Astrocyte (in vitro differentiated cells and primary cell): ENCODE results near the gene PDE3A. TPM values are rescaled to one million over a fixed set of nuclear protein-coding genes. Genes with fewer than 3 reads are reported as not detected.

ENCODE experiments used
- DNase-seq: peaks from one replicate; pipeline ENCODE4 v3.0.0-alpha.2; 2010; ENCODE audit warnings: low read depth
- FAIRE-seq: peaks from 2 replicates; lab custom pipeline; 2011; peaks lifted over from hg19 to GRCh38; lab: Jason Lieb, UNC
- H2AFZ ChIP-seq: 2 replicates; pipeline ENCODE4 v1.6.0; 2012; ENCODE audit warnings: low read depth, low read length, inconsistent platforms
- H3K27ac ChIP-seq: 2 replicates; pipeline ENCODE4 v1.5.1; 2011; ENCODE audit warnings: low read depth, low read length, inconsistent platforms
- H3K27me3 ChIP-seq: 2 replicates; pipeline ENCODE4 v1.6.0; 2011; ENCODE audit warnings: low read length, inconsistent platforms; ENCODE audit not compliant: insufficient read depth
- H3K36me3 ChIP-seq: 2 replicates; pipeline ENCODE4 v1.5.1; 2011; ENCODE audit warnings: low read length, inconsistent platforms; ENCODE audit not compliant: insufficient read depth
- H3K4me1 ChIP-seq: 2 replicates; pipeline ENCODE4 v1.5.1; 2011; ENCODE audit warnings: low read length, inconsistent platforms; ENCODE audit not compliant: insufficient read depth
- H3K4me2 ChIP-seq: 2 replicates; pipeline ENCODE4 v1.6.0; 2012; ENCODE audit warnings: low read length, inconsistent platforms
- H3K4me3 ChIP-seq: 2 replicates; pipeline ENCODE4 v1.5.1; 2011; ENCODE audit warnings: low read depth, mild to moderate bottlenecking, low read length, inconsistent platforms; ENCODE audit not compliant: insufficient read depth
- H3K79me2 ChIP-seq: 2 replicates; pipeline ENCODE4 v1.6.0; 2012; ENCODE audit warnings: mild to moderate bottlenecking, low read length, inconsistent platforms; ENCODE audit not compliant: insufficient read depth
- H3K9ac ChIP-seq: 2 replicates; pipeline ENCODE4 v1.6.0; 2012; ENCODE audit warnings: mild to moderate bottlenecking, low read length, inconsistent platforms
- H3K9me3 ChIP-seq: 2 replicates; pipeline ENCODE4 v1.5.1; 2012; ENCODE audit warnings: low read depth, mild to moderate bottlenecking, low read length, inconsistent platforms; ENCODE audit not compliant: insufficient read depth
- H4K20me1 ChIP-seq: 2 replicates; pipeline ENCODE4 v1.6.0; 2012; ENCODE audit warnings: low read length, inconsistent platforms; ENCODE audit not compliant: insufficient read depth
- H3K27ac Mint-ChIP-seq: one replicate; pipeline ENCODE4 v1.8.0; 2021; ENCODE audit warnings: mild to moderate bottlenecking, mixed read lengths; ENCODE audit not compliant: unreplicated experiment
- H3K27me3 Mint-ChIP-seq: one replicate; pipeline ENCODE4 v1.8.0; 2021; ENCODE audit warnings: low read depth, mixed read lengths; ENCODE audit not compliant: unreplicated experiment
- H3K36me3 Mint-ChIP-seq: one replicate; pipeline ENCODE4 v1.8.0; 2021; ENCODE audit warnings: low read depth, mixed read lengths; ENCODE audit not compliant: unreplicated experiment
- H3K4me1 Mint-ChIP-seq: one replicate; pipeline ENCODE4 v1.8.0; 2021; ENCODE audit warnings: low read depth, mixed read lengths; ENCODE audit not compliant: unreplicated experiment
- H3K4me3 Mint-ChIP-seq: one replicate; pipeline ENCODE4 v1.8.0; 2021; ENCODE audit warnings: mild to moderate bottlenecking, moderate library complexity, mixed read lengths; ENCODE audit not compliant: unreplicated experiment
- H3K9me3 Mint-ChIP-seq: one replicate; pipeline ENCODE4 v1.8.0; 2021; ENCODE audit warnings: mild to moderate bottlenecking, mixed read lengths; ENCODE audit not compliant: unreplicated experiment
- CTCF ChIP-seq: IDR thresholded peaks from 2 replicates; pipeline ENCODE4 v1.5.1; 2011; ENCODE audit warnings: low read depth, mild to moderate bottlenecking, inconsistent platforms, low read length, moderate library complexity; ENCODE audit not compliant: insufficient read depth
- EZH2 ChIP-seq: IDR thresholded peaks from 2 replicates; pipeline ENCODE4 v1.6.1; 2012; ENCODE audit warnings: mild to moderate bottlenecking, low read length, inconsistent platforms; ENCODE audit not compliant: insufficient read depth
- total RNA-seq: library from RNA; stranded (reverse); gene quantifications from 2 replicates; pipeline ENCODE4 v1.2.1, GENCODE V29; 2021

The PDE3A gene
- total RNA-seq, 1 donor from 2014 or later = 1.7 TPM

GRCh38 chr12:20486233-20486632, 117.9 kb downstream of the PDE3A start:
- H3K27me3 ChIP-seq = no peaks in the 10 kb centered on the region
- DNase-seq (no peak), FAIRE-seq (no peak)
- H3K4me3 ChIP-seq = no peak overlapping the region
- H3K4me1 Mint-ChIP-seq = peaks cover 2% of the 10 kb centered on the region
- H3K4me2 ChIP-seq = no peak overlapping the region
- no peaks in the 10 kb centered on the region for H3K4me1 ChIP-seq
- H3K27ac Mint-ChIP-seq = no peak overlapping the region
- no peak overlapping the region for H2AFZ ChIP-seq
- no peak overlapping the region for H3K9ac ChIP-seq
- peaks cover 2% of the 10 kb centered on the region for H3K27me3 Mint-ChIP-seq
- no peak overlapping the region for H3K27ac ChIP-seq
- no peaks in the 10 kb centered on the region for H3K9me3 Mint-ChIP-seq
- H3K9me3 ChIP-seq = no peaks in the 10 kb centered on the region
- H3K36me3 ChIP-seq = no peaks in the 10 kb centered on the region
- TF ChIP-seq EZH2 (no peak), CTCF (no peak)
- no peaks in the 10 kb centered on the region for H4K20me1 ChIP-seq
- H3K36me3 Mint-ChIP-seq = no peaks in the 10 kb centered on the region
- H3K4me3 Mint-ChIP-seq = no peak overlapping the region
- no peaks in the 10 kb centered on the region for H3K79me2 ChIP-seq

- no peak overlapping the region for H3K9ac ChIP-seq
- H3K4me1 Mint-ChIP-seq = peaks cover 5% of the 10 kb centered on the region
- no peaks in the 10 kb centered on the region for H3K9me3 ChIP-seq
- H3K27ac ChIP-seq = no peak overlapping the region
- H3K4me3 Mint-ChIP-seq = no peak overlapping the region
- H3K27me3 Mint-ChIP-seq = peaks cover 2% of the 10 kb centered on the region
- no peaks in the 10 kb centered on the region for H3K36me3 ChIP-seq
- no peaks in the 10 kb centered on the region for H3K36me3 Mint-ChIP-seq
- H3K4me2 ChIP-seq = no peak overlapping the region
- H3K27ac Mint-ChIP-seq = no peak overlapping the region
- no peaks in the 10 kb centered on the region for H3K79me2 ChIP-seq
- FAIRE-seq = no peak
- no peak for DNase-seq
- no peaks in the 10 kb centered on the region for H3K27me3 ChIP-seq
- H3K9me3 Mint-ChIP-seq = no peaks in the 10 kb centered on the region
- TF ChIP-seq EZH2 (no peak), CTCF (no peak)
- no peak overlapping the region for H3K4me3 ChIP-seq
- H4K20me1 ChIP-seq = no peaks in the 10 kb centered on the region
- H3K4me1 ChIP-seq = peaks cover 7% of the 10 kb centered on the region
- H2AFZ ChIP-seq = no peak overlapping the region
Observed at GRCh38 chr12:20487519-20487918, 119.2 kb downstream of the PDE3A start.

- FAIRE-seq (no peak), DNase-seq (no peak)
- H3K36me3 ChIP-seq = no peaks in the 10 kb centered on the region
- H3K4me3 ChIP-seq = no peak overlapping the region
- H3K9me3 ChIP-seq = no peaks in the 10 kb centered on the region
- no peaks in the 10 kb centered on the region for H4K20me1 ChIP-seq
- H3K27ac Mint-ChIP-seq = no peak overlapping the region
- no peak overlapping the region for H3K9ac ChIP-seq
- no peaks in the 10 kb centered on the region for H3K9me3 Mint-ChIP-seq
- H3K4me1 Mint-ChIP-seq = peaks cover 5% of the 10 kb centered on the region
- H3K4me2 ChIP-seq = no peak overlapping the region
- H3K27me3 Mint-ChIP-seq = peaks cover 2% of the 10 kb centered on the region
- no peaks in the 10 kb centered on the region for H3K36me3 Mint-ChIP-seq
- H2AFZ ChIP-seq = no peak overlapping the region
- peaks cover 23% of the 10 kb centered on the region for H3K4me1 ChIP-seq
- no peak for TF ChIP-seq CTCF
- no peak for TF ChIP-seq EZH2
- H3K79me2 ChIP-seq = no peaks in the 10 kb centered on the region
- H3K27me3 ChIP-seq = no peaks in the 10 kb centered on the region
- H3K27ac ChIP-seq = no peak overlapping the region
- H3K4me3 Mint-ChIP-seq = no peak overlapping the region
Observed at GRCh38 chr12:20489645-20490044, 121.3 kb downstream of the PDE3A start.
